Epithelial cell of proximal tubule (primary cell): ENCODE data around the gene MRC2. TPM values are rescaled to one million over a fixed set of nuclear protein-coding genes. Genes with fewer than 3 reads are reported as not detected.

Experiments used
- DNase-seq: peaks from one replicate; pipeline ENCODE4 v3.0.0-alpha.2; 2011; ENCODE audit warnings: low read depth
- H3K4me3 ChIP-seq: 2 replicates; pipeline ENCODE4 v1.5.1; 2011; ENCODE audit warnings: low read depth, mild to moderate bottlenecking, low read length
- CTCF ChIP-seq: conservative IDR thresholded peaks from 2 replicates; pipeline ENCODE4 v1.5.1; 2012; ENCODE audit warnings: low read depth, mild to moderate bottlenecking, low read length
- total RNA-seq: library from RNA; depleted of rRNA; stranded (reverse); fragments of >200 nt; gene quantifications from 2 replicates; pipeline ENCODE4 v1.2.3, GENCODE V29; 2015

The MRC2 gene
- total RNA-seq, 1 donor from 2014 or later = 50.4 TPM

GRCh38 chr17:62739645-62740388, 112.3 kb downstream of the MRC2 start:
- DNase-seq = no peak
- no peak for TF ChIP-seq CTCF

GRCh38 chr17:62741290-62741689, 113.8 kb downstream of the MRC2 start:
- DNase-seq = no peak
- no peak for TF ChIP-seq CTCF
- H3K4me3 ChIP-seq = no peak overlapping the region

More at GRCh38 chr17:62739645-62740388, 112.3 kb downstream of the MRC2 start:
- H3K4me3 ChIP-seq = no peak overlapping the region

Other genes starting within 250 kb of the MRC2 start
- gene EFCAB3, start 247.1 kb upstream of the MRC2 start, total RNA-seq = not detected in 2 replicates
- gene METTL2A, start 203.8 kb upstream of the MRC2 start, total RNA-seq = 15.6 and 31.9 TPM in 2 replicates
- 27.4 and 27.6 TPM in 2 replicates for gene TLK2, start 148.8 kb upstream of the MRC2 start, total RNA-seq
- 4.8 TPM in 1 of 2 replicates, not detected in the other for gene MARCHF10, start 180.6 kb downstream of the MRC2 start, total RNA-seq